Panc1 (cell line): Measurements from ENCODE around the gene KIF26B. TPM values are rescaled to one million over a fixed set of nuclear protein-coding genes. Genes with fewer than 3 reads are reported as not detected.

Source experiments
- ATAC-seq: fragments of 200-7000 bp; cut with Tn5 transposase; 2 replicates; pipeline ENCODE4 v1.9.1; 2020; ENCODE audit warnings: mild to moderate bottlenecking, moderate library complexity
- BruUV-seq: library from RNA; stranded (reverse); fragments of 400-500 nt; replicated peaks from 2 replicates; lab custom pipeline; 2021; lab: Mats Ljungman, UMichigan
- CTCF ChIA-PET: fragments of 300-600 bp; sonication (Branson Sonifier 250); formaldehyde crosslinking; loops from one replicate; lab custom pipeline; 2022; ENCODE audit warnings: antibody characterized with exemption; lab: Charles Lee
- POLR2A ChIA-PET: fragments of 300-600 bp; sonication (Branson Sonifier 250); formaldehyde crosslinking; loops from one replicate; lab custom pipeline; 2022; ENCODE audit warnings: antibody characterized with exemption; lab: Charles Lee
- DNase-seq: peaks from one replicate; pipeline ENCODE4 v3.0.0-alpha.2; 2010; ENCODE audit warnings: low read depth, low spot score
- H3K27ac ChIP-seq: 2 replicates; pipeline ENCODE4 v1.5.1; 2011; ENCODE audit warnings: mild to moderate bottlenecking, low read length, inconsistent platforms
- H3K27me3 ChIP-seq: fragments of 200-500 bp; sonication (Bioruptor generic); 2 replicates; pipeline ENCODE4 v1.6.0; 2014; ENCODE audit warnings: low read length, inconsistent platforms; ENCODE audit not compliant: control insufficient read depth, insufficient read depth
- H3K36me3 ChIP-seq: fragments of 200-500 bp; sonication (Bioruptor generic); 2 replicates; pipeline ENCODE4 v1.5.1; 2014; ENCODE audit warnings: inconsistent platforms, mild to moderate bottlenecking, low read length, moderate library complexity; ENCODE audit not compliant: control insufficient read depth, insufficient read depth
- H3K4me1 ChIP-seq: 2 replicates; pipeline ENCODE4 v1.5.1; 2011; ENCODE audit warnings: inconsistent platforms, mild to moderate bottlenecking, low read length, moderate library complexity; ENCODE audit not compliant: control insufficient read depth, insufficient read depth
- H3K4me3 ChIP-seq, 2 experiments: 2 replicates each; pipeline ENCODE4 v1.5.1; 2011 to 2012; ENCODE audit warnings: low read depth in 2 of 2, low read length in 2 of 2, mild to moderate bottlenecking in 2 of 2, inconsistent platforms in 1 of 2, moderate library complexity in 1 of 2
- H3K9me3 ChIP-seq: fragments of 200-500 bp; sonication (Bioruptor generic); 2 replicates; pipeline ENCODE4 v1.5.1; 2014; ENCODE audit warnings: low read depth, mild to moderate bottlenecking, inconsistent platforms, low read length, moderate library complexity; ENCODE audit not compliant: control insufficient read depth, insufficient read depth
- POLR2AphosphoS5 ChIP-seq: IDR thresholded peaks from 2 replicates; pipeline ENCODE4 v1.6.1; 2012; ENCODE audit warnings: mild to moderate bottlenecking, low read depth, low read length, moderate library complexity
- SIN3A ChIP-seq: IDR thresholded peaks from 2 replicates; pipeline ENCODE4 v1.6.1; 2012; ENCODE audit warnings: low read depth, mild to moderate bottlenecking, low read length, moderate library complexity, borderline replicate concordance; ENCODE audit not compliant: insufficient read depth
- TCF7L2 ChIP-seq: IDR thresholded peaks from 2 replicates; pipeline ENCODE4 v1.6.1; 2011; ENCODE audit warnings: mild to moderate bottlenecking, low read depth, low read length, inconsistent platforms
- in situ Hi-C: cut with HindIII; loops from 2 replicates; pipeline ENCODE4 v1.10.0; 2016; ENCODE audit warnings: low sequenced_read_pairs, low pct_unique_long_range_greater_than_20kb
- intact Hi-C: fragments of 100-400 bp; cut with micrococcal nuclease; formaldehyde crosslinking; loops from one replicate; pipeline ENCODE4 v1.10.0; 2022; ENCODE audit not compliant: unreplicated experiment
- total RNA-seq: library from RNA; stranded (reverse); gene quantifications from one replicate; pipeline ENCODE4 v1.2.1, GENCODE V29; 2021; ENCODE audit not compliant: unreplicated experiment
- TF ChIP-seq, protein P1 (sequence below), 2 experiments: IDR thresholded peaks; 2 replicates each; pipeline ENCODE4 v1.6.1; 2011 to 2012; ENCODE audit warnings: low read depth in 2 of 2, control low read depth in 1 of 2, low read length in 1 of 2, mild to moderate bottlenecking in 1 of 2, moderate library complexity in 1 of 2; ENCODE audit not compliant: insufficient read depth in 1 of 2
- TF ChIP-seq, protein P2 (sequence below): fragments of 450-650 bp; IDR thresholded peaks from 2 replicates; pipeline ENCODE4 v1.5.1; 2017; ENCODE audit warnings: mild to moderate bottlenecking

Gene KIF26B
- total RNA-seq, 1 experiment from 2014 or later = 0.33 TPM

DNA sequence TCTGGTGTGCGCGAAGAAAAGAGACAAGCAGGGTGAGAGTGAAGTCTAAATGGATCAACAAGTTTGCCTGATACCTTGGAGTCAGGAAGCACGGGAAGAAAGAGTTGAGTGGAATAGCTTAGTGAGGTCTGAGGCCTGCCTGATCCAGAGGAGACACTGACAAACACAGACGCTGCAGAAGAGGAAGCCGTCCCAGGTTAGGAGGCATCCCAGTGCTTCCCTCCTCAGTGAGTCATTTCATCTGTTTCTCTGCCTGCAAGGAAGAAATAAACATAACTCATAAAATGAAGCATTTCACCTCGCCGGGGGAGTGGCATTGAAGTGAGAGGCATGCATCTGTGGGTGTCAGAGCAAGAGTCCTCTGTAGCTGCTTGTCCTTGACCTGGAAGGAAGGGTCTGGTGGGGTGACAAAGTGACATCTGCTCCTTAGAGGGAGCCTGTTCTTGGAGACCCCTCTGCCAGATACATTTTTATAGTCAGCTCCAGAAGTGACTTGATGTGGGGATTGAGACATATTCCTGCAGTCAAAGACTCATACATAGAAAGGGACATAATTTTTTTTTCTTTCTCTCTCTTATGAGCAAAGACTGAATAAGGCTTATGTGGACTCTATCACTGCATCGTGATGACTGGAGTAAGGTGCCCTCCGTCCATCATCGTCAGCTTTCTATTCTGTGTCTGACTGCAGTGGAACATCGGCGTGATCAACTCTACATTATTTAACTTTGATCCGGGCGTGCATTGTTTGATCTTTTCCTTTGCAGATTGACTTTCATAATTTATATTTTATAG lies 256.7 kb downstream of the KIF26B start:
- in situ Hi-C loops = no loop called here
- Histone ChIP-seq H3K4me1 (peaks cover 6% of the 10 kb centered on the region; the same call in 1 of the 2 replicates), H3K27ac (no peak overlapping the region), H3K27me3 (no peaks in the 10 kb centered on the region), H3K9me3 (no peaks in the 10 kb centered on the region), H3K36me3 (no peaks in the 10 kb centered on the region), H3K4me3 (no peak overlapping the region)
- ATAC-seq (no peak), DNase-seq (no peak)
- BruUV-seq = no TSS peak
- TF ChIP-seq, protein P1, sequence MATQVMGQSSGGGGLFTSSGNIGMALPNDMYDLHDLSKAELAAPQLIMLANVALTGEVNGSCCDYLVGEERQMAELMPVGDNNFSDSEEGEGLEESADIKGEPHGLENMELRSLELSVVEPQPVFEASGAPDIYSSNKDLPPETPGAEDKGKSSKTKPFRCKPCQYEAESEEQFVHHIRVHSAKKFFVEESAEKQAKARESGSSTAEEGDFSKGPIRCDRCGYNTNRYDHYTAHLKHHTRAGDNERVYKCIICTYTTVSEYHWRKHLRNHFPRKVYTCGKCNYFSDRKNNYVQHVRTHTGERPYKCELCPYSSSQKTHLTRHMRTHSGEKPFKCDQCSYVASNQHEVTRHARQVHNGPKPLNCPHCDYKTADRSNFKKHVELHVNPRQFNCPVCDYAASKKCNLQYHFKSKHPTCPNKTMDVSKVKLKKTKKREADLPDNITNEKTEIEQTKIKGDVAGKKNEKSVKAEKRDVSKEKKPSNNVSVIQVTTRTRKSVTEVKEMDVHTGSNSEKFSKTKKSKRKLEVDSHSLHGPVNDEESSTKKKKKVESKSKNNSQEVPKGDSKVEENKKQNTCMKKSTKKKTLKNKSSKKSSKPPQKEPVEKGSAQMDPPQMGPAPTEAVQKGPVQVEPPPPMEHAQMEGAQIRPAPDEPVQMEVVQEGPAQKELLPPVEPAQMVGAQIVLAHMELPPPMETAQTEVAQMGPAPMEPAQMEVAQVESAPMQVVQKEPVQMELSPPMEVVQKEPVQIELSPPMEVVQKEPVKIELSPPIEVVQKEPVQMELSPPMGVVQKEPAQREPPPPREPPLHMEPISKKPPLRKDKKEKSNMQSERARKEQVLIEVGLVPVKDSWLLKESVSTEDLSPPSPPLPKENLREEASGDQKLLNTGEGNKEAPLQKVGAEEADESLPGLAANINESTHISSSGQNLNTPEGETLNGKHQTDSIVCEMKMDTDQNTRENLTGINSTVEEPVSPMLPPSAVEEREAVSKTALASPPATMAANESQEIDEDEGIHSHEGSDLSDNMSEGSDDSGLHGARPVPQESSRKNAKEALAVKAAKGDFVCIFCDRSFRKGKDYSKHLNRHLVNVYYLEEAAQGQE (IDR thresholded peaks at IDR 0.05; ENCODE audit: insufficient read depth in 1 of 2, low read depth in 2 of 2, low read length in 1 of 2) = no peak
- TF ChIP-seq POLR2AphosphoS5 (no peak), TCF7L2 (no peak), SIN3A (no peak)
- TF ChIP-seq, protein P2, sequence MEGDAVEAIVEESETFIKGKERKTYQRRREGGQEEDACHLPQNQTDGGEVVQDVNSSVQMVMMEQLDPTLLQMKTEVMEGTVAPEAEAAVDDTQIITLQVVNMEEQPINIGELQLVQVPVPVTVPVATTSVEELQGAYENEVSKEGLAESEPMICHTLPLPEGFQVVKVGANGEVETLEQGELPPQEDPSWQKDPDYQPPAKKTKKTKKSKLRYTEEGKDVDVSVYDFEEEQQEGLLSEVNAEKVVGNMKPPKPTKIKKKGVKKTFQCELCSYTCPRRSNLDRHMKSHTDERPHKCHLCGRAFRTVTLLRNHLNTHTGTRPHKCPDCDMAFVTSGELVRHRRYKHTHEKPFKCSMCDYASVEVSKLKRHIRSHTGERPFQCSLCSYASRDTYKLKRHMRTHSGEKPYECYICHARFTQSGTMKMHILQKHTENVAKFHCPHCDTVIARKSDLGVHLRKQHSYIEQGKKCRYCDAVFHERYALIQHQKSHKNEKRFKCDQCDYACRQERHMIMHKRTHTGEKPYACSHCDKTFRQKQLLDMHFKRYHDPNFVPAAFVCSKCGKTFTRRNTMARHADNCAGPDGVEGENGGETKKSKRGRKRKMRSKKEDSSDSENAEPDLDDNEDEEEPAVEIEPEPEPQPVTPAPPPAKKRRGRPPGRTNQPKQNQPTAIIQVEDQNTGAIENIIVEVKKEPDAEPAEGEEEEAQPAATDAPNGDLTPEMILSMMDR = no peak
- intact Hi-C loops = no loop called here
- POLR2A ChIA-PET = no interaction called here
- CTCF ChIA-PET = no interaction called here

DNA sequence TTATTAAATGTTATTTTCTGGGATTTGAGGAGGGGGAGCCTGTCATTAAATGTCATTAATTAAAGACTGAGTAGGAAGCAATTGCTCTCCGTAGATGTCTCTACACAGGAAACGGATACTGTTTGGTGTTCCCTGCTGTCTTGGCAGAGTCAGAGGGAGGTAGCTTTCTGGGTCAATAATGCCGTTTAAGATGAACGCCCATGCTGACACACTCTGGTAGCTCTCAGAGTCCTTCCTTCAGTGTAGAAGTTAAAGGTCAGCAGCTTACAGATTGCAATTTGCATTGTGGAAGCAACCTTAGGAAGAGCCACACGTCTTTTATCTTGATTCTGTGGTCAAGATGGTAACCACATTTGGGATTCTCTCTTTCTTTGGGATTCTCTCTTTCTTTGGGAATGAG lies 257.5 kb downstream of the KIF26B start:
- H3K4me1 ChIP-seq = peaks cover 6% of the 10 kb centered on the region; the same call in 1 of the 2 replicates
- no peaks in the 10 kb centered on the region for H3K27me3 ChIP-seq
- CTCF ChIA-PET = no interaction called here
- H3K36me3 ChIP-seq = no peaks in the 10 kb centered on the region
- H3K9me3 ChIP-seq = no peaks in the 10 kb centered on the region
- no peak overlapping the region for H3K4me3 ChIP-seq
- in situ Hi-C loops (no loop called here), intact Hi-C loops (no loop called here)
- POLR2A ChIA-PET = no interaction called here
- H3K27ac ChIP-seq = no peak overlapping the region
- no TSS peak for BruUV-seq
- TF ChIP-seq, protein P1 (IDR thresholded peaks at IDR 0.05; ENCODE audit: insufficient read depth in 1 of 2, low read depth in 2 of 2, low read length in 1 of 2) = no peak
- TF ChIP-seq TCF7L2 = no peak
- no peak for TF ChIP-seq SIN3A
- no peak for TF ChIP-seq POLR2AphosphoS5
- TF ChIP-seq, protein P2 = no peak
- no peak for ATAC-seq
- DNase-seq = no peak
